RCC 7860 (cell line): Measurements from ENCODE around the gene CFAP46.

Experiments used
- DNase-seq: peaks from one replicate; pipeline ENCODE4 v3.0.0-alpha.2; 2015; ENCODE audit warnings: low spot score
- FAIRE-seq: peaks from 2 replicates; lab custom pipeline; 2012; peaks lifted over from hg19 to GRCh38; lab: Jason Lieb, UNC

CFAP46 gene

GRCh38 chr10:132813001-132813401 lies 129.4 kb downstream of the CFAP46 start:
- no peak for FAIRE-seq
- no peak for DNase-seq

GRCh38 chr10:132812520-132812919 lies 129.8 kb downstream of the CFAP46 start:
- no peak for DNase-seq
- FAIRE-seq, result no peak

- DNase-seq (no peak), FAIRE-seq (no peak)
Measured at GRCh38 chr10:132811891-132812481, 130.4 kb downstream of the CFAP46 start.

GRCh38 chr10:132810807-132811700 lies 131.3 kb downstream of the CFAP46 start:
- DNase-seq (no peak), FAIRE-seq (no peak)

- FAIRE-seq (no peak), DNase-seq (no peak)
Measured at GRCh38 chr10:132810141-132810806, 132.1 kb downstream of the CFAP46 start.

GRCh38 chr10:132809232-132810140 lies 132.9 kb downstream of the CFAP46 start:
- DNase-seq (no peak), FAIRE-seq (no peak)

- DNase-seq (no peak), FAIRE-seq (no peak)
Measured at GRCh38 chr10:132808383-132809231, 133.8 kb downstream of the CFAP46 start.

GRCh38 chr10:132807621-132808049 lies 134.7 kb downstream of the CFAP46 start:
- no peak for DNase-seq
- FAIRE-seq, result no peak

GRCh38 chr10:132806561-132807003 lies 135.8 kb downstream of the CFAP46 start:
- no peak for DNase-seq
- no peak for FAIRE-seq

- FAIRE-seq (no peak), DNase-seq (no peak)
Measured at GRCh38 chr10:132806110-132806509, 136.3 kb downstream of the CFAP46 start.

- FAIRE-seq (no peak), DNase-seq (no peak)
Measured at GRCh38 chr10:132805599-132805998, 136.8 kb downstream of the CFAP46 start.

GRCh38 chr10:132804785-132805426 lies 137.5 kb downstream of the CFAP46 start:
- FAIRE-seq, result no peak
- no peak for DNase-seq

- DNase-seq, result no peak
Measured at GRCh38 chr10:132804287-132804686, 138.1 kb downstream of the CFAP46 start.

GRCh38 chr10:132803416-132804210 lies 138.8 kb downstream of the CFAP46 start:
- no peak for FAIRE-seq
- DNase-seq, result no peak

More at GRCh38 chr10:132804287-132804686, 138.1 kb downstream of the CFAP46 start:
- FAIRE-seq, result no peak

- no peak for DNase-seq
- no peak for FAIRE-seq
Measured at GRCh38 chr10:132802694-132803320, 139.6 kb downstream of the CFAP46 start.

- DNase-seq (no peak), FAIRE-seq (no peak)
Measured at GRCh38 chr10:132802048-132802447, 140.3 kb downstream of the CFAP46 start.

- FAIRE-seq (no peak), DNase-seq (no peak)
Measured at GRCh38 chr10:132799865-132800264, 142.5 kb downstream of the CFAP46 start.

- FAIRE-seq, result no peak
- no peak for DNase-seq
Measured at GRCh38 chr10:132798876-132799275, 143.5 kb downstream of the CFAP46 start.
